A673 (cell line): Measurements from ENCODE around the gene PROX1. TPM values are rescaled to one million over a fixed set of nuclear protein-coding genes. Genes with fewer than 3 reads are reported as not detected.

Experiments
- BruUV-seq: library from RNA; stranded (reverse); fragments of 400-500 nt; replicated peaks from 2 replicates; lab custom pipeline; 2021; lab: Mats Ljungman, UMichigan
- CTCF ChIA-PET: fragments of 300-600 bp; sonication (Branson Sonifier 250); formaldehyde crosslinking; loops from one replicate; lab custom pipeline; 2022; ENCODE audit warnings: antibody characterized with exemption; lab: Charles Lee
- POLR2A ChIA-PET: fragments of 300-600 bp; sonication (Branson Sonifier 250); formaldehyde crosslinking; loops from one replicate; lab custom pipeline; 2022; ENCODE audit warnings: antibody characterized with exemption; ENCODE audit not compliant: low non-redundant PET; lab: Charles Lee
- DNase-seq: peaks from one replicate; pipeline ENCODE4 v3.0.0-alpha.2; 2015; ENCODE audit warnings: low spot score
- H3K27ac ChIP-seq: fragments of 200-600 bp; sonication (generic); 2 replicates; pipeline ENCODE4 v1.5.1; 2016; ENCODE audit warnings: mixed run types, low read depth, mild to moderate bottlenecking, mixed read lengths, antibody characterized with exemption, low read length; ENCODE audit not compliant: poor library complexity, severe bottlenecking
- H3K27me3 ChIP-seq: fragments of 200-600 bp; sonication (generic); replicated peaks from 2 replicates; pipeline ENCODE4 v1.6.1; 2017; ENCODE audit warnings: mixed run types, low read depth, mild to moderate bottlenecking, mixed read lengths, antibody characterized with exemption, low read length; ENCODE audit not compliant: insufficient read depth, poor library complexity
- H3K36me3 ChIP-seq: fragments of 200-600 bp; sonication (generic); 2 replicates; pipeline ENCODE4 v1.6.1; 2016; ENCODE audit warnings: mixed run types, mild to moderate bottlenecking, mixed read lengths, antibody characterized with exemption, low read length; ENCODE audit not compliant: insufficient read depth, poor library complexity, severe bottlenecking
- H3K4me1 ChIP-seq: fragments of 200-600 bp; sonication (generic); 2 replicates; pipeline ENCODE4 v1.6.1; 2017; ENCODE audit warnings: mixed run types, mild to moderate bottlenecking, mixed read lengths, antibody characterized with exemption, low read length; ENCODE audit not compliant: insufficient read depth, poor library complexity, severe bottlenecking
- H3K4me3 ChIP-seq: fragments of 200-600 bp; sonication (generic); 2 replicates; pipeline ENCODE4 v1.5.1; 2016; ENCODE audit warnings: low read depth, mixed run types, mild to moderate bottlenecking, mixed read lengths, low read length; ENCODE audit not compliant: poor library complexity, severe bottlenecking
- H3K9me3 ChIP-seq: fragments of 200-600 bp; sonication (generic); 2 replicates; pipeline ENCODE4 v1.6.1; 2016; ENCODE audit warnings: mixed run types, low read depth, mild to moderate bottlenecking, mixed read lengths, antibody characterized with exemption, low read length; ENCODE audit not compliant: poor library complexity, severe bottlenecking
- CTCF ChIP-seq: fragments of 300-800, 200-600 bp; sonication (generic); conservative IDR thresholded peaks from 2 replicates; pipeline ENCODE4 v1.5.1; 2017; ENCODE audit warnings: low read depth, mild to moderate bottlenecking, antibody characterized with exemption, low read length, moderate library complexity, mixed read lengths
- EZH2 ChIP-seq: fragments of 200-600 bp; sonication (generic); IDR thresholded peaks from 2 replicates; pipeline ENCODE4 v1.6.1; 2017; ENCODE audit warnings: borderline replicate concordance, low read depth, mild to moderate bottlenecking, mixed read lengths, antibody characterized with exemption, low read length; ENCODE audit not compliant: poor library complexity, severe bottlenecking
- intact Hi-C: fragments of 100-400 bp; cut with micrococcal nuclease; formaldehyde crosslinking; loops from one replicate; pipeline ENCODE4 v1.10.0; 2022; ENCODE audit not compliant: unreplicated experiment
- total RNA-seq: library from RNA; stranded (reverse); gene quantifications from 2 replicates; pipeline ENCODE4 v1.2.3, GENCODE V29; 2021

Gene PROX1
- total RNA-seq, 1 experiment from 2014 or later, result not detected

DNA sequence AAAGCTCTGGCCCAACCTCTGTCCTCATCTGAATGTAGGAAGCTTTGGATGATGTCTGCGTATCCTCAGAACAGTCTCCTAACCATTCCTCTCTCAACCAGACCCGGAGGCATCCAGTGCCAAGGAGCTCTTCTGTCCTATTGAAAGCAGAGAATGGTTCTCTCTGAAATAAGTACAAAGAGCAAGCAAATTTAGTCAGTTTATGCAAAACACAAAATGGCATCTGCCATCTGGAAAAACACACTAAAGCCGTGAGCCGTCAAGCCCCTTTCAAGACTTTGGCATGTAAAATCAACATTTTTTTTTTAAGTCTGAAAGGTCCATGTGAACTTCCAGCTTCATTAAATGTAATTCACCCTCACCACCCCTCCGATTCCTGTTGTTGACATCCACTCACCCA is 21.7 kb upstream of the PROX1 start:
- intact Hi-C loops, result no loop called here

DNA sequence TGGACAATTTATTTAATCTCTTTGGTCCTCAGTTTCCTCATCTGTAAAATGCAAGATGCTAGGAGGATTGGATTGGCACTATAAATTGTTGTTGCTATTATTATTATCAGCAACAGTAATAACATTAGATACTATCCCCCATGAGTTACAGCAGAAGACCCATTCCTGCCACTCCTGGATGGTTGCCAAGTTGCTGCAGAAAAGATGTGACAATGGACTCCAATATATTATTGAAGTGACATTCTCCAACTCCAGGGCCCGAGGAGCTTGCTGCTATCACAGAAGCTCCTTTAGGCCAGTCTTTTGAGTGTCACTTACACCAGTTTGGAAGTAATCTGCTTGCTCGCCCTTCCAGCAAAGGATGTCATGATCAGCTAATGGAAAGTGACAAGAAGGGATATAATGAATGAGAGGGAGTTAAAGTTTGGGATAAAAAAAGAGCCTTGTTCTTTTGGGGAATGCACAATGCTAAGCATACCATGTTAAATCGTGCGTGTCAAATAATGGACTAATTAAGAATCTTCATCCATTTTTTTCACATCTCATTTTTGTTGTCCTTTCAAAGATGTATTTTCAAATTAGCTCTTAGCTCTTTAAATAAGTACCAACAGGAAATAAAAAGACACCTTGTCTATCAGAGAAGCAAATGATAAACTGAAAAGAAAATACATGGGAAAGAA is 19.5 kb upstream of the PROX1 start:
- intact Hi-C loops, result no loop called here
- CTCF ChIA-PET, result no interaction called here
- POLR2A ChIA-PET, result no interaction called here

More for the DNA sequence above, 21.7 kb upstream of the PROX1 start:
- POLR2A ChIA-PET, result no interaction called here
- no peaks in the 10 kb centered on the region for H3K9me3 ChIP-seq
- H3K27ac ChIP-seq, result no peak overlapping the region
- DNase-seq, result no peak
- TF ChIP-seq EZH2 (no peak), CTCF (no peak)
- H3K4me1 ChIP-seq, result no peaks in the 10 kb centered on the region
- CTCF ChIA-PET, result no interaction called here
- no peak overlapping the region for H3K4me3 ChIP-seq
- no peaks in the 10 kb centered on the region for H3K36me3 ChIP-seq
- BruUV-seq, result no TSS peak
- H3K27me3 ChIP-seq, result peaks cover 34% of the 10 kb centered on the region

GRCh38 chr1:213969958-213970555 is 17.7 kb upstream of the PROX1 start:
- no peak for TF ChIP-seq EZH2
- TF ChIP-seq CTCF, result no peak
- Histone ChIP-seq H3K9me3 (no peaks in the 10 kb centered on the region), H3K36me3 (no peaks in the 10 kb centered on the region), H3K27ac (no peak overlapping the region), H3K27me3 (peaks cover 31% of the 10 kb centered on the region), H3K4me3 (no peak overlapping the region), H3K4me1 (no peaks in the 10 kb centered on the region)
- ChIA-PET CTCF (no interaction called here), POLR2A (interaction anchor here (0.6 kb wide), 1 partner anchor 123 kb away, joined by 3 read pairs; no protein-coding TSS in a partner anchor)
- BruUV-seq, result no TSS peak
- DNase-seq, result no peak
- intact Hi-C loops, result no loop called here

More for the DNA sequence above, 19.5 kb upstream of the PROX1 start:
- no peaks in the 10 kb centered on the region for H3K4me1 ChIP-seq
- H3K4me3 ChIP-seq, result no peak overlapping the region
- H3K36me3 ChIP-seq, result no peaks in the 10 kb centered on the region
- no peak for DNase-seq
- TF ChIP-seq EZH2 (no peak), CTCF (no peak)
- BruUV-seq, result no TSS peak
- H3K27ac ChIP-seq, result no peak overlapping the region
- no peaks in the 10 kb centered on the region for H3K9me3 ChIP-seq
- peaks cover 37% of the 10 kb centered on the region for H3K27me3 ChIP-seq
